ENCODE data around the gene TBX3.

Gene TBX3

GRCh38 chr12:114649585-114649984 is 34.4 kb downstream of the TBX3 start:
- peaks cover 7% of the 10 kb centered on the region for H3K9me3 Mint-ChIP-seq
- H3K36me3 Mint-ChIP-seq: no peaks in the 10 kb centered on the region
- H3K27ac Mint-ChIP-seq: no peak overlapping the region
- no peak for ATAC-seq
- no peaks in the 10 kb centered on the region for H3K27me3 Mint-ChIP-seq
- no peak overlapping the region for H3K4me3 Mint-ChIP-seq
- H3K4me1 Mint-ChIP-seq: no peaks in the 10 kb centered on the region

GRCh38 chr12:114648711-114649110 is 35.3 kb downstream of the TBX3 start:
- Mint-ChIP-seq H3K4me1 (no peaks in the 10 kb centered on the region), H3K4me3 (no peak overlapping the region), H3K9me3 (peaks cover 7% of the 10 kb centered on the region), H3K27ac (no peak overlapping the region), H3K36me3 (no peaks in the 10 kb centered on the region), H3K27me3 (no peaks in the 10 kb centered on the region)
- ATAC-seq: no peak

- ATAC-seq: no peak
- H3K4me3 Mint-ChIP-seq: no peak overlapping the region
- no peak overlapping the region for H3K27ac Mint-ChIP-seq
- H3K4me1 Mint-ChIP-seq: no peaks in the 10 kb centered on the region
- peaks cover 6% of the 10 kb centered on the region for H3K9me3 Mint-ChIP-seq
- no peaks in the 10 kb centered on the region for H3K36me3 Mint-ChIP-seq
- H3K27me3 Mint-ChIP-seq: no peaks in the 10 kb centered on the region
Observed at GRCh38 chr12:114638790-114639435, 45.1 kb downstream of the TBX3 start.

- Mint-ChIP-seq H3K4me3 (no peak overlapping the region), H3K36me3 (no peaks in the 10 kb centered on the region), H3K27ac (no peak overlapping the region), H3K4me1 (no peaks in the 10 kb centered on the region), H3K9me3 (peaks cover 6% of the 10 kb centered on the region), H3K27me3 (no peaks in the 10 kb centered on the region)
- no peak for ATAC-seq
Observed at GRCh38 chr12:114636723-114637480, 47.1 kb downstream of the TBX3 start.

GRCh38 chr12:114631242-114631641 is 52.7 kb downstream of the TBX3 start:
- Mint-ChIP-seq H3K27ac (no peak overlapping the region), H3K9me3 (no peaks in the 10 kb centered on the region)

GRCh38 chr12:114628199-114628598 is 55.8 kb downstream of the TBX3 start:
- no peaks in the 10 kb centered on the region for H3K36me3 Mint-ChIP-seq
- H3K27ac Mint-ChIP-seq: no peak overlapping the region
- no peak overlapping the region for H3K4me3 Mint-ChIP-seq
- no peaks in the 10 kb centered on the region for H3K4me1 Mint-ChIP-seq
- H3K27me3 Mint-ChIP-seq: peaks cover 7% of the 10 kb centered on the region
- no peak for ATAC-seq
- H3K9me3 Mint-ChIP-seq: no peaks in the 10 kb centered on the region

More at GRCh38 chr12:114631242-114631641, 52.7 kb downstream of the TBX3 start:
- no peak for ATAC-seq
- Mint-ChIP-seq H3K27me3 (peaks cover 7% of the 10 kb centered on the region), H3K36me3 (no peaks in the 10 kb centered on the region), H3K4me3 (no peak overlapping the region), H3K4me1 (no peaks in the 10 kb centered on the region)

- Mint-ChIP-seq H3K9me3 (no peaks in the 10 kb centered on the region), H3K27ac (no peak overlapping the region), H3K4me1 (no peaks in the 10 kb centered on the region), H3K4me3 (no peak overlapping the region), H3K27me3 (peaks cover 7% of the 10 kb centered on the region), H3K36me3 (no peaks in the 10 kb centered on the region)
- no peak for ATAC-seq
Observed at GRCh38 chr12:114627393-114627792, 56.6 kb downstream of the TBX3 start.

GRCh38 chr12:114625294-114625851 is 58.6 kb downstream of the TBX3 start:
- Mint-ChIP-seq H3K4me3 (no peak overlapping the region), H3K9me3 (no peaks in the 10 kb centered on the region), H3K36me3 (no peaks in the 10 kb centered on the region), H3K27me3 (peaks cover 7% of the 10 kb centered on the region), H3K4me1 (no peaks in the 10 kb centered on the region), H3K27ac (no peak overlapping the region)
- no peak for ATAC-seq

- Mint-ChIP-seq H3K9me3 (no peaks in the 10 kb centered on the region), H3K27ac (no peak overlapping the region), H3K4me1 (no peaks in the 10 kb centered on the region), H3K4me3 (no peak overlapping the region), H3K36me3 (no peaks in the 10 kb centered on the region), H3K27me3 (peaks cover 7% of the 10 kb centered on the region)
- no peak for ATAC-seq
Observed at GRCh38 chr12:114623737-114624136, 60.2 kb downstream of the TBX3 start.

Data from stimulated activated memory B cell treated with anti-CD40 and anti-IgM and Interleukin-4, amounts not matched to agents 10 μg/mL and 1 μg/mL and 100 μg/mL, for 72 hours (primary cell).